BLaER1 treated with 17β-estradiol and CSF1 and Interleukin-3, amounts not matched to agents 10 nM and 100 nM (cell line): Measurements from ENCODE around the gene MYH11.
A peak's percentile ranks its signal among the peaks of the same experiment; 100 is the strongest.
"Not testable (repeated sequence)": the region's sequence is repeated elsewhere in the genome, so short reads cannot be mapped to it uniquely, and the experiment has no call there.

Experiments used
- H3K27ac ChIP-seq, 11 experiments: shearing (Covaris generic); formaldehyde crosslinking; 2 replicates each; pipeline ENCODE4 v1.8.1; 2022
- H3K27me3 ChIP-seq, 11 experiments: shearing (Covaris generic); formaldehyde crosslinking; 2 replicates each; pipeline ENCODE4 v1.8.1; 2022
- H3K36me3 ChIP-seq, 11 experiments: shearing (Covaris generic); formaldehyde crosslinking; 2 replicates each; pipeline ENCODE4 v1.8.1; 2022
- H3K4me1 ChIP-seq, 10 experiments: shearing (Covaris generic); formaldehyde crosslinking; 2 replicates each; pipeline ENCODE4 v1.8.1; 2022
- H3K4me2 ChIP-seq, 11 experiments: shearing (Covaris generic); formaldehyde crosslinking; 2 replicates each; pipeline ENCODE4 v1.8.1; 2022
- H3K4me3 ChIP-seq, 10 experiments: shearing (Covaris generic); formaldehyde crosslinking; 2 replicates each; pipeline ENCODE4 v1.8.1; 2022
- H3K9ac ChIP-seq, 11 experiments: shearing (Covaris generic); formaldehyde crosslinking; 2 replicates each; pipeline ENCODE4 v1.8.1; 2022
- H3K9me3 ChIP-seq, 11 experiments: shearing (Covaris generic); formaldehyde crosslinking; replicated peaks in 1 of 11; 2 replicates each; pipeline ENCODE4 v1.8.1; 2022
- H4K20me1 ChIP-seq, 11 experiments: shearing (Covaris generic); formaldehyde crosslinking; 2 replicates each; pipeline ENCODE4 v1.8.1; 2022
- Cebpa-rat ChIP-seq, 11 experiments: shearing (Covaris generic); IDR thresholded peaks; 2 replicates each; pipeline ENCODE4 v1.8.1; 2022

MYH11 gene

DNA sequence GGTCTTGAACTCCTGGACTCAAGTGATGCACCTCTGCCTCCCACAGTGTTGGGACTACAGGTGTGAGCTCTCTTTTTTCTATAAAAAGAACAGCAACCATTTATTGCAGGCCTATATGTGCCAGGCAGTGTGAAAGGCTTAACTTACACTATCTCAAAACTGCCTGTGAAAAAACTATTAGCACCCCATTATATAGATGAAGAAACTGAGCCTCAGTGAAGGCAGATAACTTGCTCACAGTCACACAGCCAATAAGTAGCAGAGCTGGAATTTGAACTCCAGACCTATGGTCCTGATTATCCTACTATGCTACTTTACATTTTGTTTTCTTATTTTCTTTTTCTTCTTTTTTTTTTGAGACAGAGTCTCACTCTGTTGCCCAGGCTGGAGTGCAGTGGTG lies 191.7 kb downstream of the MYH11 start:
- H3K9ac ChIP-seq = no peak overlapping the region
- peaks cover 96 to 100% (median 100%) of the 10 kb centered on the region in 11 experiments for H3K36me3 ChIP-seq
- no peak overlapping the region for H3K4me3 ChIP-seq
- peaks cover 18 to 66% (median 56%) of the 10 kb centered on the region in 11 experiments; a peak in 21 of 22 replicates for H4K20me1 ChIP-seq
- no peak overlapping the region; a peak in 2 of 22 replicates for H3K27ac ChIP-seq
- no peak for TF ChIP-seq Cebpa-rat (IDR thresholded peaks at IDR 0.05)
- H3K9me3 ChIP-seq = no peaks in the 10 kb centered on the region
- no peak overlapping the region for H3K4me2 ChIP-seq
- H3K4me1 ChIP-seq = peaks cover 2 to 39% (median 20%) of the 10 kb centered on the region in 10 experiments; a peak in 18 of 20 replicates
- no peaks in the 10 kb centered on the region for H3K27me3 ChIP-seq

DNA sequence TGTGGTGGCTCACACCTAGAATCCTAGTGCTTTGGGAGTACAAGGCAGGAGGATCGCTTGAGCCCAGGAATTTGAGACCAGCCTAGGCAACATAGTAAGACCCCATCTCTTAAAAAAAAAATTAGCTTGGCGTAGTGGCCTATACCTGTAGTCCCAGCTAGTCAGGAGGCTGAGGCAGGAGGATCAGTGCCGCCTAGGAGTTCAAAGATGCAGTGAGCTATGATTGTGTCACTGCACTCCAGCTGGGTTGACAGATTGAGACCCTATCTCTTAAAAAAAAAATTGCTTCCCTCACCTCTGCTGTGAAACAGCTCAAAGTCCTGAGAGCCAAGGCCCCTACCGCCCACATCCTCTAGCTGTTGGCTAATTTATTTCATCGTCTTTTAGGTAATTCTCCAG lies 196.6 kb downstream of the MYH11 start:
- H3K27me3 ChIP-seq = no peaks in the 10 kb centered on the region
- H3K4me2 ChIP-seq = peak overlapping the region in 10 of 11 experiments; percentile 30 to 74 (median 58); a peak in 17 of 22 replicates
- peaks cover 61 to 95% (median 94%) of the 10 kb centered on the region in 11 experiments for H4K20me1 ChIP-seq
- H3K4me1 ChIP-seq = peaks cover 24 to 57% (median 41%) of the 10 kb centered on the region in 10 experiments
- peak overlapping the region in 7 of 11 experiments; percentile 4 to 38 (median 29); a peak in 7 of 22 replicates for H3K27ac ChIP-seq
- peaks cover 0 to under 1% (median 0%) of the 10 kb centered on the region in 11 experiments; a peak in 1 of 22 replicates for H3K9me3 ChIP-seq
- no peak overlapping the region for H3K4me3 ChIP-seq
- peaks cover 63 to 95% (median 85%) of the 10 kb centered on the region in 11 experiments for H3K36me3 ChIP-seq
- no peak for TF ChIP-seq Cebpa-rat (IDR thresholded peaks at IDR 0.05)
- peak overlapping the region in 2 of 11 experiments; percentile 3 to 46; a peak in 2 of 22 replicates for H3K9ac ChIP-seq

DNA sequence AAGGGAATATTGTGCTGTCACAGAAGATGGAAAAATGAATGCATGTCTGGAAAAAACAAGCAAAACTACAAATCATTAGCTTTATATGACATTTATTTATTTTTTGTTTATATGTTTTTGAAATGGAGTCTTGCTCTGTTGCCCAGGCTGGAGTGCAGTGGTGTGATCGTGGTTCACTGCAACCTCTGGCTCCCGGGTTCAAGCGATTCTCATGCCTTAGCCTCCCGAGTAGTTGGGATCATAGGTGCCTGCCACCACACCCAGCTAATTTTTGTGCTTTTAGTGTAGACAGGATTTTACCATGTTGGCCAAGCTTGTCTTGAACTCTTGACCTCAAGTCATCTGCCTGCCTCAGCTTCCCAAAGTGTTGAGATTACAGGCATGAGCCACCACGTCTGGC lies 198.3 kb downstream of the MYH11 start:
- H3K4me2 ChIP-seq = peak overlapping the region; percentile 30 to 74 (median 57); a peak in 21 of 22 replicates
- peaks cover 0 to 4% (median 0%) of the 10 kb centered on the region in 11 experiments; a peak in 1 of 22 replicates for H3K9me3 ChIP-seq
- H3K4me3 ChIP-seq = no peak overlapping the region
- H3K27ac ChIP-seq = peak overlapping the region in 9 of 11 experiments; percentile 0 to 46 (median 9); a peak in 9 of 22 replicates
- peak overlapping the region in 2 of 11 experiments; percentile 2 to 8; a peak in 3 of 22 replicates for H3K9ac ChIP-seq
- peaks cover 76 to 96% (median 95%) of the 10 kb centered on the region in 11 experiments for H4K20me1 ChIP-seq
- H3K36me3 ChIP-seq = peaks cover 61 to 95% (median 85%) of the 10 kb centered on the region in 11 experiments
- TF ChIP-seq Cebpa-rat (IDR thresholded peaks at IDR 0.05) = no peak
- no peaks in the 10 kb centered on the region for H3K27me3 ChIP-seq
- H3K4me1 ChIP-seq = peaks cover 24 to 73% (median 55%) of the 10 kb centered on the region in 10 experiments

DNA sequence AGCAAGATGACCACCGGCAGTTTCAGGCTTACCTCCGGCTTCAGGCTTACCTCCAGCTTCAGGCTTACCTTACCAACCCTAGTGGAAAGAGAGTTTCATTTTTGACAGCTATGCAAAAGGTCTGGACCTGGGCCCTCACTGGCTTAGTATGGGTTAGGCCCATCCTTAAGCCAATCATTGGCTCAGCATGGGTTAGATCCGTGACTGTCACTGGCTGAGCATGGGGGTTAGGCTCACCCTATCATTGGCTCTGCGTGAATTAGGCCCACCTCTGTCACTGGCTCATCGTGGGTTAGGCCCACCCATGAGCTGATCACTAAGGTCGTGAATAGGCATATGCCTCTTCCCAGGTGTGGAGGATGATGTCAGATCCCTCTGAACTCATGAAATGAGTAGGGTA lies 198.7 kb downstream of the MYH11 start:
- Histone ChIP-seq H3K27ac (peak overlapping the region in 4 of 11 experiments; percentile 0 to 33 (median 18); a peak in 6 of 22 replicates), H3K4me3 (no peak overlapping the region), H4K20me1 (peaks cover 76 to 96% (median 95%) of the 10 kb centered on the region in 11 experiments)

DNA sequence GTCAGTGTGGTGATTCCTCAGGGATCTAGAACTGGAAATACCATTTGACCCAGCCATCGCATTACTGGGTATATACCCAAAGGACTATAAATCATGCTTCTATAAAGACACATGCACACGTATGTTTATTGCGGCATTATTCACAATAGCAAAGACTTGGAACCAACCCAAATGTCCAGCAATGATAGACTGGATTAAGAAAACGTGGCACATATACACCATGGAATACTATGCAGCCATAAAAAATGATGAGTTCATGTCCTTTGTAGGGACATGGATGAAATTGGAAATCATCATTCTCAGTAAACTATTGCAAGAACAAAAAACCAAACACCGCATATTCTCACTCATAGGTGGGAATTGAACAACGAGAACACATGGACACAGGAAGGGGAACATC lies 201.3 kb downstream of the MYH11 start:
- Histone ChIP-seq H3K4me2 (peak overlapping the region in 2 of 11 experiments; percentile 90 to 96; a peak in 1 of 22 replicates), H4K20me1 (peaks cover 80 to 96% (median 95%) of the 10 kb centered on the region in 11 experiments), H3K4me1 (peaks cover 49 to 82% (median 70%) of the 10 kb centered on the region in 10 experiments), H3K36me3 (peaks cover 45 to 86% (median 74%) of the 10 kb centered on the region in 11 experiments)
- not testable (repeated sequence) for H3K9ac ChIP-seq, H3K4me3 ChIP-seq, H3K27me3 ChIP-seq, H3K9me3 ChIP-seq, H3K27ac ChIP-seq

More for the DNA sequence above, 198.7 kb downstream of the MYH11 start:
- H3K9me3 ChIP-seq = peaks cover 0 to 4% (median 0%) of the 10 kb centered on the region in 11 experiments; a peak in 1 of 22 replicates
- H3K36me3 ChIP-seq = peaks cover 58 to 95% (median 85%) of the 10 kb centered on the region in 11 experiments
- H3K4me2 ChIP-seq = peak overlapping the region in 10 of 11 experiments; percentile 4 to 74 (median 58); a peak in 14 of 22 replicates
- no peaks in the 10 kb centered on the region for H3K27me3 ChIP-seq
- TF ChIP-seq Cebpa-rat (IDR thresholded peaks at IDR 0.05) = no peak
- H3K9ac ChIP-seq = no peak overlapping the region
- H3K4me1 ChIP-seq = peaks cover 28 to 77% (median 59%) of the 10 kb centered on the region in 10 experiments

DNA sequence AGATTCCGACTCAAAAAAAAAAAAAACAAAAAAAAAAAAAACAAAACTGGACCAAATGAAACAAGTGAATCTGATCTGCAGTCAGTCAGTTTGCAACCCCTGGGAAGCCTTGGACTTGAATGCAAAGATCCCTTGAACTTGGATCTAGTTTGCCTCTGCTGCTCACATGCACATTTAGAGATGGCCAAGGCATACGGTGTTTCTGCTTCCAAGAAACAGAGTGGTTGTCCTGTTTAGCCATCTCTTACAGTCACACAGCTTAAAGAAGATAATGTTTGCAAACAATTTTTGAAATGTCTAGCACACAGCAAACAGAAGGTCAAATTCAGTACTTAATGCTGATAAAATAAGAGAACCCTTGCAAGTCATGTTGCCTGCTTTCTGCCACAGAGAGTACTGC lies 202.2 kb downstream of the MYH11 start:
- Histone ChIP-seq H3K9ac (no peak overlapping the region), H3K27me3 (no peaks in the 10 kb centered on the region), H3K4me3 (peak overlapping the region in 3 of 10 experiments; percentile 92 to 100 (median 99); a peak in 2 of 20 replicates), H3K36me3 (peaks cover 37 to 76% (median 65%) of the 10 kb centered on the region in 11 experiments), H4K20me1 (peaks cover 70 to 90% (median 85%) of the 10 kb centered on the region in 11 experiments), H3K4me1 (peaks cover 44 to 75% (median 62%) of the 10 kb centered on the region in 10 experiments), H3K4me2 (peak overlapping the region in 8 of 11 experiments; percentile 76 to 99 (median 90); a peak in 8 of 22 replicates), H3K9me3 (peaks cover 0 to 4% (median 0%) of the 10 kb centered on the region in 11 experiments; a peak in 1 of 22 replicates), H3K27ac (no peak overlapping the region)
- TF ChIP-seq Cebpa-rat (IDR thresholded peaks at IDR 0.05) = no peak

DNA sequence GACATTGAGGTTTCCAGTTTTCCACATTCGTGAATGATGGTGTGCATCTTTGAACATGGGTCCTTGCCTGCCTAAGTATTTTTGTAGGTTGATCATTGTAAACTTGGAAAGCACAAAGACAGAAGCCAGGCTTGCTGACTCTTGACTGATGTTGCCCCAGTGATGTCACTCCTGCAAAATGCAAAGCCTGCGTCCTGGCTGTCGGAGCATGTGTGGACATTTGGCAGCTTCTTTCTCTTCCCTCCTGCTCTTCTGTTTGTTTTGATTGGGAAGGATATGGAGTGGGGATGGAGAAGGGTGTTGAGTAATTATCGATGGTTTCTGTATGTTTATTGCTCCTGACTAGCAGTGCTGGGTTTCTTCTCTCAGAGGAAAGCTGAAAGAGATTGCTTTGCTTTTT lies 203.6 kb downstream of the MYH11 start:
- Histone ChIP-seq H3K9me3 (peaks cover 0 to 4% (median 0%) of the 10 kb centered on the region in 11 experiments; a peak in 1 of 22 replicates), H3K4me2 (peak overlapping the region; percentile 76 to 99 (median 90); a peak in 21 of 22 replicates), H3K27me3 (no peaks in the 10 kb centered on the region), H4K20me1 (peaks cover 59 to 76% (median 71%) of the 10 kb centered on the region in 11 experiments), H3K4me3 (peak overlapping the region in 8 of 10 experiments; percentile 84 to 100 (median 94); a peak in 15 of 20 replicates), H3K4me1 (peaks cover 34 to 68% (median 54%) of the 10 kb centered on the region in 10 experiments), H3K27ac (no peak overlapping the region), H3K36me3 (peaks cover 37 to 64% (median 59%) of the 10 kb centered on the region in 11 experiments), H3K9ac (peak overlapping the region in 8 of 11 experiments; percentile 58 to 98 (median 95); a peak in 14 of 22 replicates)
- no peak for TF ChIP-seq Cebpa-rat (IDR thresholded peaks at IDR 0.05)
